GM23338 (cell line): Measurements from ENCODE around the gene TMEM178B.

Source experiments
- CREB1 ChIP-seq: fragments of 250-450 bp; sonication (Bioruptor Pico); IDR thresholded peaks from 2 replicates; pipeline ENCODE4 v1.5.0; 2020; ENCODE audit warnings: low read depth, mild to moderate bottlenecking, moderate library complexity
- NANOG ChIP-seq: IDR thresholded peaks from 2 replicates; pipeline ENCODE4 v1.6.1; 2016; ENCODE audit warnings: antibody characterized with exemption, borderline replicate concordance
- POLR2AphosphoS5 ChIP-seq: IDR thresholded peaks from 2 replicates; pipeline ENCODE4 v1.6.1; 2016; ENCODE audit warnings: antibody characterized with exemption, low read depth
- TF ChIP-seq, protein P1 (sequence below), 2 experiments: fragments of 200-600 bp in 1 of 2; sonication (generic) in 1 of 2; conservative IDR thresholded peaks; 2 replicates each; pipeline versions ENCODE4 v1.5.1 to v1.6.1; 2016 to 2017; ENCODE audit warnings: antibody characterized with exemption in 2 of 2, low read depth in 2 of 2, mild to moderate bottlenecking in 2 of 2, moderate library complexity in 1 of 2
- TF ChIP-seq, protein P2 (sequence below): IDR thresholded peaks from one replicate; pipeline ENCODE4 v1.6.1; 2018; ENCODE audit warnings: antibody characterized with exemption; ENCODE audit not compliant: unreplicated experiment

DNA sequence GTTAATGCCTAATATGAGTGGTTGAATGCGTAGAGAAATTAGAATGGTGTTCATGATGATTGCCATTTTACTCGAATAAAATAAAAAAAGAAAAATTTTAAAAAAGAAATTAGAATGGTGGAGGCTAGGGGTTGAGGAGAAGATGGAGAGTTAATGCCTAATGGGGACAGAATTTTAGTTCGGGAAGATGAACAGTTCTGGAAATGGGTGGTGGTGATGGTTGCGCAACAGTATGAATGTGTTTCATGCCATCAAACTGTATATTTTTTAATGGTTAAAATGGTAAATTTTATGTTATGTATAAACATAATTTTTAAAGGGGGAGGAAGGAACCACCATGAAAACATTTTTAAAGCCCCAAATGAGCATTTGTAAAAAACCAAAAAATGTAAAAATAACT is 337.3 kb downstream of the TMEM178B start:
- TF ChIP-seq POLR2AphosphoS5 (no peak), NANOG (no peak), CREB1 (no peak)
- TF ChIP-seq, protein P1, sequence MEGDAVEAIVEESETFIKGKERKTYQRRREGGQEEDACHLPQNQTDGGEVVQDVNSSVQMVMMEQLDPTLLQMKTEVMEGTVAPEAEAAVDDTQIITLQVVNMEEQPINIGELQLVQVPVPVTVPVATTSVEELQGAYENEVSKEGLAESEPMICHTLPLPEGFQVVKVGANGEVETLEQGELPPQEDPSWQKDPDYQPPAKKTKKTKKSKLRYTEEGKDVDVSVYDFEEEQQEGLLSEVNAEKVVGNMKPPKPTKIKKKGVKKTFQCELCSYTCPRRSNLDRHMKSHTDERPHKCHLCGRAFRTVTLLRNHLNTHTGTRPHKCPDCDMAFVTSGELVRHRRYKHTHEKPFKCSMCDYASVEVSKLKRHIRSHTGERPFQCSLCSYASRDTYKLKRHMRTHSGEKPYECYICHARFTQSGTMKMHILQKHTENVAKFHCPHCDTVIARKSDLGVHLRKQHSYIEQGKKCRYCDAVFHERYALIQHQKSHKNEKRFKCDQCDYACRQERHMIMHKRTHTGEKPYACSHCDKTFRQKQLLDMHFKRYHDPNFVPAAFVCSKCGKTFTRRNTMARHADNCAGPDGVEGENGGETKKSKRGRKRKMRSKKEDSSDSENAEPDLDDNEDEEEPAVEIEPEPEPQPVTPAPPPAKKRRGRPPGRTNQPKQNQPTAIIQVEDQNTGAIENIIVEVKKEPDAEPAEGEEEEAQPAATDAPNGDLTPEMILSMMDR (conservative IDR thresholded peaks at IDR 0.05; ENCODE audit: low read depth in 2 of 2), result no peak
- TF ChIP-seq, protein P2, sequence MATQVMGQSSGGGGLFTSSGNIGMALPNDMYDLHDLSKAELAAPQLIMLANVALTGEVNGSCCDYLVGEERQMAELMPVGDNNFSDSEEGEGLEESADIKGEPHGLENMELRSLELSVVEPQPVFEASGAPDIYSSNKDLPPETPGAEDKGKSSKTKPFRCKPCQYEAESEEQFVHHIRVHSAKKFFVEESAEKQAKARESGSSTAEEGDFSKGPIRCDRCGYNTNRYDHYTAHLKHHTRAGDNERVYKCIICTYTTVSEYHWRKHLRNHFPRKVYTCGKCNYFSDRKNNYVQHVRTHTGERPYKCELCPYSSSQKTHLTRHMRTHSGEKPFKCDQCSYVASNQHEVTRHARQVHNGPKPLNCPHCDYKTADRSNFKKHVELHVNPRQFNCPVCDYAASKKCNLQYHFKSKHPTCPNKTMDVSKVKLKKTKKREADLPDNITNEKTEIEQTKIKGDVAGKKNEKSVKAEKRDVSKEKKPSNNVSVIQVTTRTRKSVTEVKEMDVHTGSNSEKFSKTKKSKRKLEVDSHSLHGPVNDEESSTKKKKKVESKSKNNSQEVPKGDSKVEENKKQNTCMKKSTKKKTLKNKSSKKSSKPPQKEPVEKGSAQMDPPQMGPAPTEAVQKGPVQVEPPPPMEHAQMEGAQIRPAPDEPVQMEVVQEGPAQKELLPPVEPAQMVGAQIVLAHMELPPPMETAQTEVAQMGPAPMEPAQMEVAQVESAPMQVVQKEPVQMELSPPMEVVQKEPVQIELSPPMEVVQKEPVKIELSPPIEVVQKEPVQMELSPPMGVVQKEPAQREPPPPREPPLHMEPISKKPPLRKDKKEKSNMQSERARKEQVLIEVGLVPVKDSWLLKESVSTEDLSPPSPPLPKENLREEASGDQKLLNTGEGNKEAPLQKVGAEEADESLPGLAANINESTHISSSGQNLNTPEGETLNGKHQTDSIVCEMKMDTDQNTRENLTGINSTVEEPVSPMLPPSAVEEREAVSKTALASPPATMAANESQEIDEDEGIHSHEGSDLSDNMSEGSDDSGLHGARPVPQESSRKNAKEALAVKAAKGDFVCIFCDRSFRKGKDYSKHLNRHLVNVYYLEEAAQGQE, result no peak
